Spinal cord (tissue), 10 donors: ENCODE data around the gene SIRPA. TPM values are rescaled to one million over a fixed set of nuclear protein-coding genes. Genes with fewer than 3 reads are reported as not detected.

Experiments used
- DNase-seq, 6 donors: peaks; one replicate each; pipeline versions ENCODE4 v3.0.0 to v3.0.0-alpha.2; 2013 to 2015; ENCODE audit warnings: low spot score in 6 of 6, low read depth in 4 of 6
- H3K27ac ChIP-seq: one replicate; pipeline ENCODE4 v1.5.1; 2013; ENCODE audit warnings: low read depth, low read length, control low read depth
- H3K27me3 ChIP-seq: one replicate; pipeline ENCODE4 v1.6.1; 2013; ENCODE audit warnings: low read length; ENCODE audit not compliant: control insufficient read depth, insufficient read depth
- H3K36me3 ChIP-seq: one replicate; pipeline ENCODE4 v1.6.1; 2013; ENCODE audit warnings: low read length; ENCODE audit not compliant: control insufficient read depth, insufficient read depth
- H3K4me1 ChIP-seq: one replicate; pipeline ENCODE4 v1.6.1; 2013; ENCODE audit warnings: low read length; ENCODE audit not compliant: control insufficient read depth, insufficient read depth
- H3K4me3 ChIP-seq: one replicate; pipeline ENCODE4 v1.5.1; 2013; ENCODE audit warnings: low read depth, low read length, control low read depth
- H3K9me3 ChIP-seq: one replicate; pipeline ENCODE4 v1.6.1; 2013; ENCODE audit warnings: low read length; ENCODE audit not compliant: control insufficient read depth, insufficient read depth
- WGBS: methylation state at CpG from one replicate; pipeline ENCODE4 v1.1.5; 2013; ENCODE audit warnings: missing lambda C conversion rate; ENCODE audit not compliant: insufficient coverage; 5-methylcytosine and 5-hydroxymethylcytosine counted together
- polyA plus RNA-seq, 2 donors: library from polyadenylated mRNA; unstranded; fragments of 120-200 nt; gene quantifications; one replicate each; pipeline ENCODE4 v1.2.1, GENCODE V29; 2013; ENCODE audit not compliant: insufficient read length in 2 of 2
- total RNA-seq, 2 donors: library from RNA; depleted of rRNA in 1 of 2; stranded (reverse); fragments of 120-200 nt in 1 of 2; fragments of >200 nt in 1 of 2; gene quantifications; one replicate each; pipeline versions ENCODE4 v1.2.3 to v1.2.4, GENCODE V29; 2013 to 2014
- donor health status: healthy.

The SIRPA gene
- total and polyA plus RNA-seq, 4 donors, result 22.1 to 49.7 (median 39.8) TPM

- 28% methylated on average over 2 of the region's 3 CpGs for WGBS
- Histone ChIP-seq H3K9me3 (no peaks in the 10 kb centered on the region), H3K4me3 (no peak overlapping the region), H3K4me1 (peaks cover 10% of the 10 kb centered on the region), H3K27ac (no peak overlapping the region), H3K36me3 (no peaks in the 10 kb centered on the region), H3K27me3 (peaks cover 2% of the 10 kb centered on the region)
- no peak for DNase-seq
Observed at GRCh38 chr20:1866834-1867233, 28.4 kb upstream of the SIRPA start.

- WGBS, result no CpG with 5 or more reads among the region's 3 CpGs
- no peaks in the 10 kb centered on the region for H3K9me3 ChIP-seq
- H3K27ac ChIP-seq, result no peak overlapping the region
- peaks cover 3% of the 10 kb centered on the region for H3K4me1 ChIP-seq
- DNase-seq, result no peak
- H3K4me3 ChIP-seq, result no peak overlapping the region
- no peaks in the 10 kb centered on the region for H3K36me3 ChIP-seq
- H3K27me3 ChIP-seq, result peaks cover 2% of the 10 kb centered on the region
Observed at GRCh38 chr20:1867495-1868260, 27.5 kb upstream of the SIRPA start.

GRCh38 chr20:1868856-1869255, 26.4 kb upstream of the SIRPA start:
- H3K27me3 ChIP-seq, result no peaks in the 10 kb centered on the region
- H3K4me1 ChIP-seq, result peaks cover 3% of the 10 kb centered on the region
- H3K36me3 ChIP-seq, result no peaks in the 10 kb centered on the region
- no peak overlapping the region for H3K4me3 ChIP-seq
- no peak overlapping the region for H3K27ac ChIP-seq
- DNase-seq, result peak in 1 of 6 donors; percentile 32
- no peaks in the 10 kb centered on the region for H3K9me3 ChIP-seq
- WGBS, result 69% methylated on average over 3 of the region's 3 CpGs

- 96% methylated on average over 2 of the region's 4 CpGs for WGBS
- no peak for DNase-seq
- Histone ChIP-seq H3K27me3 (no peaks in the 10 kb centered on the region), H3K4me1 (peaks cover 16% of the 10 kb centered on the region), H3K27ac (no peak overlapping the region), H3K9me3 (no peaks in the 10 kb centered on the region), H3K36me3 (no peaks in the 10 kb centered on the region), H3K4me3 (no peak overlapping the region)
Observed at GRCh38 chr20:1870323-1870722, 24.9 kb upstream of the SIRPA start.

DNA sequence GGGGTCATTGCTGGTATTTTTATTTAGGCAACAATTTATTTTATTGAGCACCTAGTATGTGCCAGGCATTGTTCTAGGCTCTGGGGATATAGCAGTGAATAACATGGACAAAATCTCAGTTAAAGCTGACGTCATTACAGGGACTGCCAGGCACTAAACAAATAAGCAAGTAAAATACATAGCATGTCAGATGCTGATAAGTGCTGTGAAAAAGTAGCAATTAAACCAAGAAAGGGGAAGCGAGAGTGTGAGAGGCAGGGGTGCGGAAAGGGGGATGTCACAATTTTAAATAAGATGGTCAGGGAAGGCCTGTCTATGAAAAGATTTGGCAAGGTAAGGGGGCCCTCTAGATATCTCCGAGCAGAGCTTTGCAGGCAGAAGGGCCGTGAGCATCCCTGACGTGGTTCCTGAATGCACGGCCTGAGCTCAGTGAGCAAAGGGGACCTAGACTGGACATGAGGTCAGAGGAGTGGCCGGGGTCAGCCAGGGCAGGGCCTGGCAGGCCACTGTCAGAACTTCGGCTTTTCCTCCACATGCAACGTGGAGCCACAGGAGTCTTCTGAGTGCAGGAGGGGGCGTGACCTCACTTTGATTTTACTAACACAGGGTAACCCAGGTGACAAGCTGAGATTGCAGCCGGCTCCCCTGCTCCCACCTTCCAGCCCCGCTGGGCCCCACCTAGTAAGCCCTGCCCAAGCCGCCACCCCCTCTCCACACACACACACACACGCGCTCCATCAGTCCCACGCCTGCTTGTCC, 24.2 kb upstream of the SIRPA start:
- no peak for DNase-seq
- Histone ChIP-seq H3K9me3 (no peaks in the 10 kb centered on the region), H3K27ac (no peak overlapping the region), H3K36me3 (no peaks in the 10 kb centered on the region), H3K27me3 (no peaks in the 10 kb centered on the region), H3K4me1 (peaks cover 22% of the 10 kb centered on the region), H3K4me3 (no peak overlapping the region)
- 65% methylated on average over 16 of the region's 17 CpGs for WGBS

DNA sequence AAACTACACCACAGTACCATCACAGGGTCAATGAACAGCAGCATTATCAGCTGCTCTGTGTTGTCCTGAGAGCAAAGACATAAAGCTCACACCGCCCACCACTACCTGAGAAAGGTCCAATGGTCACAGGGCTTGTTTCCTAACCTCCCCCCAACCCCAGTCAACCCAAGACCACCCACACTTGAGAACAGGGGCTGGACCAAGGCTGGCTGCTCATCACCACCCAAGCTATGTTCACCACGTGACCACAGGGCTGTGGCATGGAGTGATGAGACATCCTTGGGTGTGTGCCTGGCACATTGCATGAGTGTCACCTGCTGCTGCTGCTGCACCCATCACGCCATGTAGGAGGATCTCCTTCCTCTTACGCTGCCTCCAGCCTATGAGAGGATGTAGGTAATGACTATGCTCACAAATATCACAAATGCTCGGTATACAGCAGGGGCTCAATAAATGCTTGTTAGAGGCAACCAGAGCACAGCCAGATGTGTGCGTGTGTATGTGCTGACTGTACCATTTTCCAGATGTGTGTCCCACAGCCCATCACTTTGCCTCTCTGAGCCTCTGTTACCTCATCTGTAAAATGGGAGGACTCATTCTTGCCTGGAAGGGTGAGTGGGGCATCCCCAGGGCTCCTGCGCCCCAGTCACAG, 23.3 kb upstream of the SIRPA start:
- H3K9me3 ChIP-seq, result no peaks in the 10 kb centered on the region
- H3K4me3 ChIP-seq, result no peak overlapping the region
- H3K27me3 ChIP-seq, result no peaks in the 10 kb centered on the region
- H3K36me3 ChIP-seq, result no peaks in the 10 kb centered on the region
- WGBS, result 95% methylated on average over 2 of the region's 7 CpGs
- H3K4me1 ChIP-seq, result peaks cover 28% of the 10 kb centered on the region
- no peak for DNase-seq
- H3K27ac ChIP-seq, result no peak overlapping the region

DNA sequence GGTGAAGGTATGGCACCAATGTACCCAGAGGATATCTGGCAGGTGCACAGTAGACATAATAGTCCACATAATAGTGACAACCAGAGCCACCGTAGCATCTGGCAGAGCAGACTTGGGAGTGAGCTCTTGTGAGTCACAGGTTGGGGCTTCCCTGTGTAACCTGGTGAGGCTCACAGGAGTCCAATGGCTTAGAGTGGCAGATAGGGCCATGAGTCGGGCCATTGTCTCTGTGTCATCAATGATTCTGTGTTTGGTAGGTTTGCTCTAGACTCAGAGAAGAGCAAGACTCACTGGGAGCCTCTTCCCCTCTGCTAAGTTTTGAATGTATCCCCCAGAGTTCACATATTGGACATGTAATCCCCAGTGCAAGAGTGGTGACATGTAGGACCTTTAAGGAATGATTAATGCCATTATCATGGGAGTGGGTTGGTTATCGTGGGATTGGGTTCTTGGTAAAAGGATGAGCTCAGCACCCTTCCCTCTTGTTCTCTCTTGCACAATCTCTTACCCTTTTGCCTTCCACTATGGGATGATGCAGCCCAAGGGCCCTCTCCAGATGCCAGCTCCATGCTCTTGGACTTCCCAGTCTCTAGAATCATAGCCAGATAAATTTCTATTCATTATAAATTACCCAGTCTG, 22.6 kb upstream of the SIRPA start:
- Histone ChIP-seq H3K4me1 (peaks cover 34% of the 10 kb centered on the region), H3K9me3 (no peaks in the 10 kb centered on the region), H3K27me3 (no peaks in the 10 kb centered on the region), H3K4me3 (no peak overlapping the region), H3K36me3 (no peaks in the 10 kb centered on the region), H3K27ac (no peak overlapping the region)
- WGBS, result 90% methylated on average over 2 of the region's 3 CpGs
- DNase-seq, result no peak

- DNase-seq, result peak in 1 of 6 donors; percentile 78
- Histone ChIP-seq H3K27me3 (no peaks in the 10 kb centered on the region), H3K9me3 (no peaks in the 10 kb centered on the region), H3K4me1 (peaks cover 44% of the 10 kb centered on the region), H3K4me3 (no peak overlapping the region), H3K36me3 (no peaks in the 10 kb centered on the region), H3K27ac (no peak overlapping the region)
- WGBS, result 40% methylated on average over 15 of the region's 19 CpGs
Observed at GRCh38 chr20:1874450-1875182, 20.6 kb upstream of the SIRPA start.

DNA sequence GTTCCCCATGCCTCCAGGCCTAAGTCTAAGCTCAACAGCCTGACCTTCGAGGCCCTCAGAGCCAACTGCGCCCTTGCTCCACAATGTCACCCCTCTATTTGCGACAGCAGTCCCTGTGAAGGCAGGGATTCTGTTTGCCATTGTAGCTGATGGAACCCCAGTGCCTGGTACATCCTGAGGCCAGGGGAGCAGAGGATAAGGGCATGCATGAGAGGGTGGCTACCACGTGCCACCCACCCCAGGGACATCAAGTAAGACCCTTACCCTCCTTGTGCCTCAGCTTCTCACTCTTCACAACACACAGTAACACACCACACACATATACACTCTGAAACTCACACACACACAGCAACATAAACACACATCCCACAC, 20.0 kb upstream of the SIRPA start:
- DNase-seq, result no peak
- no peak overlapping the region for H3K4me3 ChIP-seq
- no peak overlapping the region for H3K27ac ChIP-seq
- H3K36me3 ChIP-seq, result no peaks in the 10 kb centered on the region
- H3K27me3 ChIP-seq, result no peaks in the 10 kb centered on the region
- H3K9me3 ChIP-seq, result no peaks in the 10 kb centered on the region
- 83% methylated on average over 4 of the region's 4 CpGs for WGBS
- H3K4me1 ChIP-seq, result peaks cover 45% of the 10 kb centered on the region
